ENCODE results near the gene KMT5B.

KMT5B gene

GRCh38 chr11:68142441-68143309, 70.4 kb downstream of the KMT5B start:
- no peak for DNase-seq

- DNase-seq = no peak
These were observed 71.1 kb downstream of the KMT5B start for GRCh38 chr11:68142028-68142412.

GRCh38 chr11:68141246-68142027, 71.7 kb downstream of the KMT5B start:
- DNase-seq = no peak

GRCh38 chr11:68140496-68141245, 72.4 kb downstream of the KMT5B start:
- peak in 1 of 2 donors; percentile 48 for DNase-seq

GRCh38 chr11:68138237-68138636, 74.9 kb downstream of the KMT5B start:
- no peak for DNase-seq

- DNase-seq = no peak
These were observed 75.3 kb downstream of the KMT5B start for GRCh38 chr11:68137833-68138232.

- no peak for DNase-seq
These were observed 76.2 kb downstream of the KMT5B start for GRCh38 chr11:68136866-68137265.

- DNase-seq = no peak
These were observed 77.9 kb downstream of the KMT5B start for GRCh38 chr11:68135161-68135560.

GRCh38 chr11:68133761-68134160, 79.3 kb downstream of the KMT5B start:
- no peak for DNase-seq

- DNase-seq = no peak
These were observed 83.0 kb downstream of the KMT5B start for GRCh38 chr11:68130121-68130520.

GRCh38 chr11:68128682-68129327, 84.3 kb downstream of the KMT5B start:
- DNase-seq = no peak

GRCh38 chr11:68127714-68128681, 85.1 kb downstream of the KMT5B start:
- DNase-seq = peak; percentile 28 to 56

GRCh38 chr11:68125164-68125563, 87.9 kb downstream of the KMT5B start:
- no peak for DNase-seq

GRCh38 chr11:68122936-68123539, 90.1 kb downstream of the KMT5B start:
- no peak for DNase-seq

- DNase-seq = peak; percentile 89 to 94
These were observed 91.8 kb downstream of the KMT5B start, which contains the start of gene CHKA for GRCh38 chr11:68121067-68121899. Gene CHKA, minus strand, starts transcription at chr11:68121388. Its CDS starts 211 bp downstream, at chr11:68121177.

GRCh38 chr11:68120273-68121066, 92.6 kb downstream of the KMT5B start:
- DNase-seq = peak; percentile 23 to 68

- DNase-seq = peak in 1 of 2 donors; percentile 55
These were observed 94.2 kb downstream of the KMT5B start for GRCh38 chr11:68118706-68119448.

GRCh38 chr11:68117853-68118470, 95.1 kb downstream of the KMT5B start:
- DNase-seq = no peak
